K562 (cell line): Measurements from ENCODE around the gene MSH4. TPM values are rescaled to one million over a fixed set of nuclear protein-coding genes. Genes with fewer than 3 reads are reported as not detected.

ENCODE experiments used
- ELK3 ChIP-seq: fragments of 450-650 bp; formaldehyde crosslinking; IDR thresholded peaks from 2 replicates; pipeline ENCODE4 v1.4.0; 2020; ENCODE audit warnings: mild to moderate bottlenecking
- HDAC1 ChIP-seq, 2 experiments: fragments of 450-650 bp; IDR thresholded peaks; 2 replicates each; pipeline ENCODE4 v1.6.1; 2016 to 2017; ENCODE audit warnings: inconsistent platforms in 1 of 2, mild to moderate bottlenecking in 1 of 2, moderate library complexity in 1 of 2
- KDM5B ChIP-seq: fragments of 200-600 bp; sonication (generic); IDR thresholded peaks from 2 replicates; pipeline ENCODE4 v1.6.1; 2012; ENCODE audit warnings: low read depth, mild to moderate bottlenecking, moderate library complexity, low read length, control low read depth, inconsistent platforms; ENCODE audit not compliant: insufficient replicate concordance
- MCM2 ChIP-seq: fragments of 450-650 bp; IDR thresholded peaks from 2 replicates; pipeline ENCODE4 v1.6.1; 2017; ENCODE audit warnings: low read depth, mild to moderate bottlenecking
- MCM5 ChIP-seq: fragments of 450-650 bp; IDR thresholded peaks from 2 replicates; pipeline ENCODE4 v1.6.1; 2016; ENCODE audit warnings: low read depth
- MYC ChIP-seq, 2 experiments: fragments of 250-450 bp in 1 of 2; sonication (Bioruptor Pico) in 1 of 2; IDR thresholded peaks; 2 replicates each; pipeline versions ENCODE4 v1.5.1 to v1.6.1; 2012 to 2021; ENCODE audit warnings: low read depth in 2 of 2, borderline replicate concordance in 1 of 2, improper control_type of control experiment in 1 of 2, low read length in 1 of 2, mild to moderate bottlenecking in 1 of 2, moderate library complexity in 1 of 2
- UBTF ChIP-seq, 2 experiments: IDR thresholded peaks; 2 replicates each; pipeline ENCODE4 v1.6.1; 2012; ENCODE audit warnings: improper control_type of control experiment in 2 of 2, low read depth in 2 of 2, low read length in 2 of 2, borderline replicate concordance in 1 of 2
- ZBED1 ChIP-seq: IDR thresholded peaks from 2 replicates; pipeline ENCODE4 v1.6.1; 2014
- ZBTB49 ChIP-seq: sonication (generic); formaldehyde crosslinking; IDR thresholded peaks from 2 replicates; pipeline ENCODE4 v1.8.0; 2022; ENCODE audit warnings: missing genetic modification reagents, mild to moderate bottlenecking, borderline replicate concordance
- ZMIZ1 ChIP-seq, 2 experiments: fragments of 150-350 bp in 1 of 2; IDR thresholded peaks; 2 replicates each; pipeline ENCODE4 v1.6.1; 2012 to 2016; ENCODE audit warnings: low read depth in 2 of 2, low read length in 2 of 2, mild to moderate bottlenecking in 1 of 2, moderate library complexity in 1 of 2
- ZNF23 ChIP-seq: fragments of 250-450 bp; sonication (Bioruptor Pico); IDR thresholded peaks from 2 replicates; pipeline ENCODE4 v1.4.0; 2020; ENCODE audit warnings: mild to moderate bottlenecking
- polyA plus RNA-seq, 8 experiments: library from polyadenylated mRNA; depleted of rRNA in 4 of 8; stranded (reverse) in 5 of 8; unstranded in 3 of 8; fragments of >200 nt; fragmentation: Nextera tagmentation in 2 of 8; fragmentation: Illumina TruSeq in 1 of 8; extraction: Ambion mirVana in 2 of 8; extraction: Trizol in 1 of 8; gene quantifications; 2 replicates each; pipeline versions ENCODE4 v1.2.1 to v1.2.3, GENCODE V29; 2011 to 2014; ENCODE audit warnings: inconsistent platforms in 1 of 8, missing spikeins in 1 of 8
- total RNA-seq, 7 experiments: library from RNA; depleted of rRNA in 6 of 7; stranded (reverse); fragments of >200 nt in 6 of 7; fragmentation: Illumina TruSeq in 2 of 7; extraction: Trizol in 2 of 7; gene quantifications; 2 replicates each; pipeline versions ENCODE4 v1.2.1 to v1.2.3, GENCODE V29; 2011 to 2021; ENCODE audit warnings: low replicate concordance in 1 of 7

The MSH4 gene
- total and polyA plus RNA-seq, 9 of the 15 experiments (the other 6 are each of a cell fraction or from before 2014, with no cell fraction given) = 0.04 to 0.18 (median 0.12) TPM; not detected in 4

GRCh38 chr1:75796376-75797272 is at the start of gene MSH4 (continued):
- TF ChIP-seq ZBTB49 (CRISPR knock-in tag) (no peak), MYC (IDR thresholded peaks at IDR 0.05; ENCODE audit: low read depth, low read length) (no peak; the same call in 1 of the 2 replicates), MYC (CRISPR knock-in tag; IDR thresholded peaks at IDR 0.05; ENCODE audit: borderline replicate concordance, low read depth) (no peak), HDAC1 (IDR thresholded peaks at IDR 0.05) (peak in 1 of 2 experiments; percentile 36; a peak in 1 of 4 replicates), MCM5 (no peak), ZNF23 (peak; percentile 73), KDM5B (peak; percentile 34), ELK3 (CRISPR knock-in tag) (no peak), UBTF (IDR thresholded peaks at IDR 0.05; ENCODE audit: borderline replicate concordance in 1 of 2, low read depth in 2 of 2, low read length in 2 of 2) (no peak), ZBED1 (peak; percentile 91), MCM2 (no peak), ZMIZ1 (IDR thresholded peaks at IDR 0.05; ENCODE audit: low read depth in 2 of 2, low read length in 2 of 2) (peak in 1 of 2 experiments; percentile 55; a peak in 1 of 4 replicates)
